Type B pancreatic cell (in vitro differentiated cells): ENCODE data around the gene MRPL34. TPM values are rescaled to one million over a fixed set of nuclear protein-coding genes. Genes with fewer than 3 reads are reported as not detected.

Experiments
- DNase-seq: peaks from one replicate; pipeline ENCODE4 v3.0.0; 2021; ENCODE audit warnings: mixed read lengths; ENCODE audit not compliant: unreplicated experiment; ENCODE audit errors: extremely low spot score
- H3K27ac Mint-ChIP-seq: 2 replicates; pipeline ENCODE4 v1.8.0; 2021; ENCODE audit warnings: mild to moderate bottlenecking, mixed read lengths
- H3K27me3 Mint-ChIP-seq: 2 replicates; pipeline ENCODE4 v1.8.0; 2021; ENCODE audit warnings: mixed read lengths
- H3K36me3 Mint-ChIP-seq: 2 replicates; pipeline ENCODE4 v1.8.0; 2021; ENCODE audit warnings: mixed read lengths
- H3K4me1 Mint-ChIP-seq: one replicate; pipeline ENCODE4 v1.8.0; 2021; ENCODE audit warnings: mixed read lengths; ENCODE audit not compliant: unreplicated experiment
- H3K4me3 Mint-ChIP-seq: 2 replicates; pipeline ENCODE4 v1.8.0; 2021; ENCODE audit warnings: mild to moderate bottlenecking, mixed read lengths
- H3K9me3 Mint-ChIP-seq: 2 replicates; pipeline ENCODE4 v1.8.0; 2021; ENCODE audit warnings: mixed read lengths
- CTCF ChIP-seq: fragments of 200-600 bp; sonication (generic); conservative IDR thresholded peaks from 2 replicates; pipeline ENCODE4 v1.5.0; 2021; ENCODE audit warnings: antibody characterized with exemption, mild to moderate bottlenecking
- total RNA-seq: library from RNA; stranded (reverse); gene quantifications from 2 replicates; pipeline ENCODE4 v1.2.1, GENCODE V29; 2021; ENCODE audit warnings: low replicate concordance

MRPL34 gene
- total RNA-seq, 1 donor from 2014 or later, result 79.2 TPM

GRCh38 chr19:17333611-17334413, 28.1 kb downstream of the MRPL34 start:
- no peaks in the 10 kb centered on the region for H3K9me3 Mint-ChIP-seq
- peaks cover 9% of the 10 kb centered on the region for H3K36me3 Mint-ChIP-seq
- DNase-seq, result no peak
- peak overlapping the region; percentile 85 for H3K27ac Mint-ChIP-seq
- TF ChIP-seq CTCF, result no peak
- peaks cover 10% of the 10 kb centered on the region for H3K27me3 Mint-ChIP-seq
- peak overlapping the region; percentile 98 for H3K4me3 Mint-ChIP-seq
- peaks cover 15% of the 10 kb centered on the region for H3K4me1 Mint-ChIP-seq

- peaks cover 15% of the 10 kb centered on the region for H3K4me1 Mint-ChIP-seq
- TF ChIP-seq CTCF, result no peak
Measured at GRCh38 chr19:17334414-17335409, 29.0 kb downstream of the MRPL34 start, which contains the start of gene ANO8. TSS of gene ANO8 (minus strand) at chr19:17334855. CDS start at chr19:17334670, 185 bp downstream.

GRCh38 chr19:17335575-17335974, 29.9 kb downstream of the MRPL34 start:
- peaks cover 15% of the 10 kb centered on the region for H3K4me1 Mint-ChIP-seq
- TF ChIP-seq CTCF, result no peak
- DNase-seq, result no peak
- H3K36me3 Mint-ChIP-seq, result peaks cover 8% of the 10 kb centered on the region
- peak overlapping the region; percentile 98 for H3K4me3 Mint-ChIP-seq
- peaks cover 5% of the 10 kb centered on the region for H3K27me3 Mint-ChIP-seq
- no peaks in the 10 kb centered on the region for H3K9me3 Mint-ChIP-seq
- H3K27ac Mint-ChIP-seq, result peak overlapping the region; percentile 98

More at GRCh38 chr19:17334414-17335409, 29.0 kb downstream of the MRPL34 start, which contains the start of gene ANO8:
- DNase-seq, result peak; percentile 97
- no peaks in the 10 kb centered on the region for H3K9me3 Mint-ChIP-seq
- H3K27ac Mint-ChIP-seq, result peak within 1 kb of the TSS; percentile 98
- peak within 1 kb of the TSS; percentile 98 for H3K4me3 Mint-ChIP-seq
- H3K36me3 Mint-ChIP-seq, result peaks cover 9% of the 10 kb centered on the region
- peaks cover 10% of the 10 kb centered on the region for H3K27me3 Mint-ChIP-seq

GRCh38 chr19:17336872-17337674, 31.4 kb downstream of the MRPL34 start, which contains the start of gene GTPBP3:
TSS of gene GTPBP3 (plus strand) at chr19:17337553. CDS start at chr19:17337612, 59 bp downstream.
- peak within 1 kb of the TSS; percentile 95 for H3K4me3 Mint-ChIP-seq
- TF ChIP-seq CTCF, result no peak
- no peaks in the 10 kb centered on the region for H3K9me3 Mint-ChIP-seq
- H3K27ac Mint-ChIP-seq, result peak within 1 kb of the TSS; percentile 98
- DNase-seq, result peak; percentile 95
- H3K4me1 Mint-ChIP-seq, result peaks cover 15% of the 10 kb centered on the region
- peaks cover 4% of the 10 kb centered on the region for H3K36me3 Mint-ChIP-seq
- H3K27me3 Mint-ChIP-seq, result peaks cover 3% of the 10 kb centered on the region
